ENCODE results near the gene C2orf81. TPM values are rescaled to one million over a fixed set of nuclear protein-coding genes. Genes with fewer than 3 reads are reported as not detected.

The C2orf81 gene
- polyA plus RNA-seq, 1 of the 3 experiments (the other 2 are of a cell fraction): 2.5 TPM

DNA sequence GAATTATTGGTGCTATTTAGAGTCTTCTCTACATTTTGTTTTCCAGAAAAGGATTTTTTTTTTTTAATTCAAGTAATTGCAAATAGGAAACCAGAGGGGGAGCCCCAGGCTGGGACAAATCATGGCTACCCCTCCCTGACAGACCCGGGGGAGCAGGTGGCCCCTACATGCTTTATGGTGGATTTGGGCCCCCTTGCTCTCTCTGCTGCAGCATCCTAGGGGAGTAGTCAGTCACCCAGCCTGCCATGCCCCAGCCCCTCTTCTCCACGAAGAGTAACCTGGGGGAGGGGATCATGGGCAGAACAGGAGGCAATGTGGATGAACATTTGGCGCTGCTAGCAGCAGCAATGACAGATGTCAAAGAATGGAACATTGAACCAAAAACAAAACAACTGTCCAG, 4.6 kb downstream of the C2orf81 start:
- Histone ChIP-seq H3K79me2 (ENCODE audit: insufficient read depth) (no peaks in the 10 kb centered on the region), H3K27ac (ENCODE audit: low read depth in 2 of 2, low read length in 1 of 2) (no peak overlapping the region), H3K9me2 (no peaks in the 10 kb centered on the region), H3K27me3 (ENCODE audit: insufficient read depth) (no peaks in the 10 kb centered on the region), H3K9me3 (no peaks in the 10 kb centered on the region), H3K36me3 (replicated peaks in 1 of 2; ENCODE audit: control insufficient read depth in 1 of 2, insufficient read depth in 2 of 2, low read length in 1 of 2) (no peaks in the 10 kb centered on the region), H3K9ac (no peak overlapping the region), H2AFZ (ENCODE audit: low read depth) (no peak overlapping the region), H3F3A (replicated peaks; ENCODE audit: insufficient read depth) (peaks cover 4% of the 10 kb centered on the region), H3K4me1 (ENCODE audit: control insufficient read depth in 1 of 2, insufficient read depth in 2 of 2, low read depth in 1 of 2, low read length in 1 of 2) (peaks cover 0 to 2% of the 10 kb centered on the region in 2 experiments; a peak in 1 of 4 replicates), H3K4me2 (no peak overlapping the region), H4K20me1 (ENCODE audit: insufficient read depth) (no peaks in the 10 kb centered on the region), H3K4me3 (ENCODE audit: low read depth in 2 of 2, low read length in 1 of 2) (no peak overlapping the region)
- ChIA-PET CTCF (no interaction called here), POLR2A (no interaction called here)
- peak; percentile 47 for DNase-seq
- 56% methylated on average over 3 of the region's 3 CpGs for WGBS (ENCODE audit: low lambda C conversion rate)
- no peak for TF ChIP-seq REST (IDR thresholded peaks at IDR 0.05; ENCODE audit: low read depth, low read length)
- peak; percentile 16; the same call in 1 of the 2 replicates for TF ChIP-seq RAD21 (IDR thresholded peaks at IDR 0.05; ENCODE audit: low read length)
- no peak for TF ChIP-seq USF2 (IDR thresholded peaks at IDR 0.05; ENCODE audit: borderline replicate concordance, low read depth, low read length)
- TF ChIP-seq, protein P1, sequence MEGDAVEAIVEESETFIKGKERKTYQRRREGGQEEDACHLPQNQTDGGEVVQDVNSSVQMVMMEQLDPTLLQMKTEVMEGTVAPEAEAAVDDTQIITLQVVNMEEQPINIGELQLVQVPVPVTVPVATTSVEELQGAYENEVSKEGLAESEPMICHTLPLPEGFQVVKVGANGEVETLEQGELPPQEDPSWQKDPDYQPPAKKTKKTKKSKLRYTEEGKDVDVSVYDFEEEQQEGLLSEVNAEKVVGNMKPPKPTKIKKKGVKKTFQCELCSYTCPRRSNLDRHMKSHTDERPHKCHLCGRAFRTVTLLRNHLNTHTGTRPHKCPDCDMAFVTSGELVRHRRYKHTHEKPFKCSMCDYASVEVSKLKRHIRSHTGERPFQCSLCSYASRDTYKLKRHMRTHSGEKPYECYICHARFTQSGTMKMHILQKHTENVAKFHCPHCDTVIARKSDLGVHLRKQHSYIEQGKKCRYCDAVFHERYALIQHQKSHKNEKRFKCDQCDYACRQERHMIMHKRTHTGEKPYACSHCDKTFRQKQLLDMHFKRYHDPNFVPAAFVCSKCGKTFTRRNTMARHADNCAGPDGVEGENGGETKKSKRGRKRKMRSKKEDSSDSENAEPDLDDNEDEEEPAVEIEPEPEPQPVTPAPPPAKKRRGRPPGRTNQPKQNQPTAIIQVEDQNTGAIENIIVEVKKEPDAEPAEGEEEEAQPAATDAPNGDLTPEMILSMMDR (IDR thresholded peaks at IDR 0.05): peak; percentile 23; the same call in 1 of the 2 replicates

DNA sequence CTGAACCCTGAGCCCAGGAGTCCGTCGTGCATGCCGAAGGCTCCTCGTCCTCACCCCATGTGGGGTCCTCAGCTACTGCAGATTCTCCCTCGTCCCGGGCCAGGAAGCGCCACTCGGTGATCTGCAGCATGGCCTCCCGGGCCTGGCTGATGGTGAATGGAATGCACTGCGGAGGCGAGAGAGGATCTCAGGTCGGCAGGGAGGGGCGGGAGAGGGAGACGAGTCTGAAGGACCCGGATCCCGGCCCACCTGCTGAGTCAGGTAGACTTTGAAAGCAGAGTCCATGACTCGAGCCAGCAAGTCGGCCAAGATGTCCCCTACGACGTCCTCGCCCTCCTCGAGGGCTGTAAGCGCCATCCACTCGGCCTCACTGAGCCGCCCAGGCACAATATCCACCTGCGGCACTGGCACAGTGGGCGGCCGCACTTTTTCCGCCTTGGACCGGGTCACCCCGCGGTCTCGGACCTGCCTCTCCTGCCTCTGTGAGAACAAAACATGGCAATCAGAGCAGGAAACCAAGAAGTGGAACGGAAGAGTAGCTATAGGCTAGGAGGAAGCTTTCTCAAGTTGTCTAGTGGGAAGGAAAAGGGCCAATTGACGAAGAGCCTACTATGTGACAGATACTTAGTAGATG, 5.5 kb downstream of the C2orf81 start:
- no peak overlapping the region for H3K27ac ChIP-seq (ENCODE audit: low read depth in 2 of 2, low read length in 1 of 2)
- TF ChIP-seq ZBTB33 (IDR thresholded peaks at IDR 0.05; ENCODE audit: borderline replicate concordance, low read depth) (no peak), NRF1 (IDR thresholded peaks at IDR 0.05; ENCODE audit: low read depth, low read length) (no peak), EZH2phosphoT487 (IDR thresholded peaks at IDR 0.05; ENCODE audit: borderline replicate concordance, low read depth) (no peak), USF2 (IDR thresholded peaks at IDR 0.05; ENCODE audit: borderline replicate concordance, low read depth, low read length) (no peak), MEF2A (IDR thresholded peaks at IDR 0.05; ENCODE audit: borderline replicate concordance, low read depth) (no peak), CHD2 (IDR thresholded peaks at IDR 0.05; ENCODE audit: low read length, partially characterized antibody) (no peak), RAD21 (IDR thresholded peaks at IDR 0.05; ENCODE audit: low read length) (no peak), GABPA (IDR thresholded peaks at IDR 0.05; ENCODE audit: low read depth) (no peak), TCF12 (IDR thresholded peaks at IDR 0.05) (no peak)
- no peaks in the 10 kb centered on the region for H3K36me3 ChIP-seq (replicated peaks in 1 of 2; ENCODE audit: control insufficient read depth in 1 of 2, insufficient read depth in 2 of 2, low read length in 1 of 2)
- peak; percentile 19 for DNase-seq
- H3K9me2 ChIP-seq: no peaks in the 10 kb centered on the region
- no peaks in the 10 kb centered on the region for H3K79me2 ChIP-seq (ENCODE audit: insufficient read depth)
- H3K4me3 ChIP-seq (ENCODE audit: low read depth in 2 of 2, low read length in 1 of 2): no peak overlapping the region
- no peaks in the 10 kb centered on the region for H4K20me1 ChIP-seq (ENCODE audit: insufficient read depth)
- POLR2A ChIA-PET: interaction anchor here (0.6 kb wide), 1 partner anchor 242 kb away, joined by 6 read pairs; no protein-coding TSS in a partner anchor
- no peak overlapping the region for H2AFZ ChIP-seq (ENCODE audit: low read depth)
- H3K9ac ChIP-seq: no peak overlapping the region
- H3F3A ChIP-seq (replicated peaks; ENCODE audit: insufficient read depth): peaks cover 1% of the 10 kb centered on the region
- CTCF ChIA-PET: interaction anchor here (3.9 kb wide), 1 partner anchor 24 kb away, joined by 18 read pairs; no protein-coding TSS in a partner anchor
- WGBS (ENCODE audit: low lambda C conversion rate): 86% methylated on average over 32 of the region's 35 CpGs
- no peaks in the 10 kb centered on the region for H3K9me3 ChIP-seq
- H3K27me3 ChIP-seq (ENCODE audit: insufficient read depth): no peaks in the 10 kb centered on the region
- no peak overlapping the region for H3K4me2 ChIP-seq
- H3K4me1 ChIP-seq (ENCODE audit: control insufficient read depth in 1 of 2, insufficient read depth in 2 of 2, low read depth in 1 of 2, low read length in 1 of 2): peaks cover 0 to 3% of the 10 kb centered on the region in 2 experiments; a peak in 1 of 4 replicates
